ENCODE data around the gene ERC2. TPM values are rescaled to one million over a fixed set of nuclear protein-coding genes. Genes with fewer than 3 reads are reported as not detected.

ERC2 gene
- total RNA-seq, 1 experiment from 2014 or later: 0.77 TPM

GRCh38 chr3:56383092-56383491 is 85.2 kb downstream of the ERC2 start:
- Histone ChIP-seq H3K27ac (ENCODE audit: low read length) (no peak overlapping the region), H3K36me3 (ENCODE audit: low read depth, low read length) (no peaks in the 10 kb centered on the region), H3K79me2 (ENCODE audit: low read length) (no peaks in the 10 kb centered on the region), H3F3A (ENCODE audit: low read length, unreplicated experiment) (no peaks in the 10 kb centered on the region), H3K4me3 (ENCODE audit: low read length) (no peak overlapping the region), H3K4me1 (ENCODE audit: insufficient read depth, low read length) (no peaks in the 10 kb centered on the region), H3K27me3 (ENCODE audit: low read length) (peaks cover 6% of the 10 kb centered on the region; the same call in 1 of the 2 replicates), H2AFZ (ENCODE audit: low read length) (no peak overlapping the region), H3K9ac (ENCODE audit: low read length) (no peak overlapping the region), H4K20me1 (ENCODE audit: low read length) (no peaks in the 10 kb centered on the region), H3K9me3 (ENCODE audit: low read length) (no peaks in the 10 kb centered on the region), H3K9me2 (replicated peaks; ENCODE audit: low read length) (no peaks in the 10 kb centered on the region), H3K4me2 (ENCODE audit: low read length) (no peak overlapping the region)
- ChIA-PET POLR2A (ENCODE audit: unreplicated experiment) (no interaction called here), CTCF (no interaction called here)
- no peak for ATAC-seq
- BruUV-seq (replicated peaks): no TSS peak
- intact Hi-C loops (cut with micrococcal nuclease): no loop called here
- TF ChIP-seq CTCF (conservative IDR thresholded peaks at IDR 0.05; ENCODE audit: low read depth, low read length) (no peak), EZH2 (IDR thresholded peaks at IDR 0.05; ENCODE audit: low read length, unreplicated experiment) (no peak), EZH2phosphoT487 (IDR thresholded peaks at IDR 0.05; ENCODE audit: borderline replicate concordance, low read length) (no peak)
- no peak for DNase-seq

- Histone ChIP-seq H3K36me3 (ENCODE audit: low read depth, low read length) (no peaks in the 10 kb centered on the region), H3K9me3 (ENCODE audit: low read length) (0 out of 2 replicates have a peak, but pooled peaks cover 3% of the 10 kb centered on the region), H3K27ac (ENCODE audit: low read length) (no peak overlapping the region), H4K20me1 (ENCODE audit: low read length) (no peaks in the 10 kb centered on the region), H3K9ac (ENCODE audit: low read length) (no peak overlapping the region), H3K9me2 (replicated peaks; ENCODE audit: low read length) (no peaks in the 10 kb centered on the region), H3K4me1 (ENCODE audit: insufficient read depth, low read length) (no peaks in the 10 kb centered on the region), H2AFZ (ENCODE audit: low read length) (no peak overlapping the region), H3K79me2 (ENCODE audit: low read length) (no peaks in the 10 kb centered on the region), H3K27me3 (ENCODE audit: low read length) (peaks cover 21% of the 10 kb centered on the region), H3F3A (ENCODE audit: low read length, unreplicated experiment) (no peaks in the 10 kb centered on the region), H3K4me3 (ENCODE audit: low read length) (no peak overlapping the region), H3K4me2 (ENCODE audit: low read length) (no peak overlapping the region)
- ATAC-seq: no peak
- BruUV-seq (replicated peaks): no TSS peak
- ChIA-PET POLR2A (ENCODE audit: unreplicated experiment) (no interaction called here), CTCF (no interaction called here)
- TF ChIP-seq EZH2 (IDR thresholded peaks at IDR 0.05; ENCODE audit: low read length, unreplicated experiment) (no peak), CTCF (conservative IDR thresholded peaks at IDR 0.05; ENCODE audit: low read depth, low read length) (no peak), EZH2phosphoT487 (IDR thresholded peaks at IDR 0.05; ENCODE audit: borderline replicate concordance, low read length) (no peak)
- intact Hi-C loops (cut with micrococcal nuclease): no loop called here
- no peak for DNase-seq
These were observed 88.5 kb downstream of the ERC2 start for GRCh38 chr3:56379723-56380287.

GRCh38 chr3:56375654-56376053 is 92.6 kb downstream of the ERC2 start:
- H4K20me1 ChIP-seq (ENCODE audit: low read length): no peaks in the 10 kb centered on the region
- no peak overlapping the region for H3K9ac ChIP-seq (ENCODE audit: low read length)
- peaks cover 21% of the 10 kb centered on the region for H3K27me3 ChIP-seq (ENCODE audit: low read length)
- ATAC-seq: no peak
- no peak overlapping the region for H3K4me3 ChIP-seq (ENCODE audit: low read length)
- H3K9me3 ChIP-seq (ENCODE audit: low read length): 0 out of 2 replicates have a peak, but pooled peaks cover 3% of the 10 kb centered on the region
- H3K4me2 ChIP-seq (ENCODE audit: low read length): no peak overlapping the region
- intact Hi-C loops (cut with micrococcal nuclease): no loop called here
- no TSS peak for BruUV-seq (replicated peaks)
- no peaks in the 10 kb centered on the region for H3F3A ChIP-seq (ENCODE audit: low read length, unreplicated experiment)
- H2AFZ ChIP-seq (ENCODE audit: low read length): no peak overlapping the region
- H3K79me2 ChIP-seq (ENCODE audit: low read length): no peaks in the 10 kb centered on the region
- ChIA-PET POLR2A (ENCODE audit: unreplicated experiment) (no interaction called here), CTCF (no interaction called here)
- no peak overlapping the region for H3K27ac ChIP-seq (ENCODE audit: low read length)
- H3K36me3 ChIP-seq (ENCODE audit: low read depth, low read length): no peaks in the 10 kb centered on the region
- TF ChIP-seq EZH2 (IDR thresholded peaks at IDR 0.05; ENCODE audit: low read length, unreplicated experiment) (no peak), EZH2phosphoT487 (IDR thresholded peaks at IDR 0.05; ENCODE audit: borderline replicate concordance, low read length) (no peak), CTCF (conservative IDR thresholded peaks at IDR 0.05; ENCODE audit: low read depth, low read length) (no peak)
- H3K9me2 ChIP-seq (replicated peaks; ENCODE audit: low read length): no peaks in the 10 kb centered on the region
- H3K4me1 ChIP-seq (ENCODE audit: insufficient read depth, low read length): no peaks in the 10 kb centered on the region
- no peak for DNase-seq

Data from PC-3 (cell line).